Hepatocyte (in vitro differentiated cells): ENCODE measurements around the gene NDUFB5. TPM values are rescaled to one million over a fixed set of nuclear protein-coding genes. Genes with fewer than 3 reads are reported as not detected.

Source experiments
- DNase-seq: peaks from one replicate; pipeline ENCODE4 v3.0.0-alpha.2; 2016; ENCODE audit warnings: low spot score
- H2AFZ ChIP-seq: fragments of 200-600 bp; sonication (generic); 2 replicates; pipeline ENCODE4 v1.6.0; 2016; ENCODE audit warnings: antibody characterized with exemption, mild to moderate bottlenecking
- H3K27ac ChIP-seq: fragments of 200-600 bp; sonication (generic); 2 replicates; pipeline ENCODE4 v1.5.1; 2016; ENCODE audit warnings: mild to moderate bottlenecking
- H3K27me3 ChIP-seq: fragments of 200-600 bp; sonication (generic); 2 replicates; pipeline ENCODE4 v1.6.1; 2016
- H3K36me3 ChIP-seq: fragments of 200-600 bp; sonication (generic); replicated peaks from 2 replicates; pipeline ENCODE4 v1.5.1; 2016; ENCODE audit warnings: low read depth; ENCODE audit not compliant: insufficient read depth
- H3K4me1 ChIP-seq: fragments of 200-600 bp; sonication (generic); 2 replicates; pipeline ENCODE4 v1.5.1; 2016; ENCODE audit warnings: mild to moderate bottlenecking, moderate library complexity; ENCODE audit not compliant: insufficient read depth
- H3K4me2 ChIP-seq: fragments of 200-600 bp; sonication (generic); 2 replicates; pipeline ENCODE4 v1.6.0; 2016
- H3K4me3 ChIP-seq: fragments of 200-600 bp; sonication (generic); 2 replicates; pipeline ENCODE4 v1.5.1; 2016; ENCODE audit warnings: mild to moderate bottlenecking
- H3K79me2 ChIP-seq: fragments of 200-600 bp; sonication (generic); 2 replicates; pipeline ENCODE4 v1.6.0; 2017; ENCODE audit warnings: mild to moderate bottlenecking
- H3K9me2 ChIP-seq: fragments of 200-600 bp; sonication (generic); replicated peaks from 2 replicates; pipeline ENCODE4 v1.6.0; 2017; ENCODE audit warnings: mild to moderate bottlenecking; ENCODE audit not compliant: insufficient read depth
- H3K9me3 ChIP-seq: fragments of 200-600 bp; sonication (generic); 2 replicates; pipeline ENCODE4 v1.5.1; 2016; ENCODE audit warnings: low read depth, mild to moderate bottlenecking
- H4K20me1 ChIP-seq: fragments of 200-600 bp; sonication (generic); 2 replicates; pipeline ENCODE4 v1.6.0; 2016; ENCODE audit warnings: mild to moderate bottlenecking; ENCODE audit not compliant: insufficient read depth, poor library complexity, severe bottlenecking
- EZH2 ChIP-seq: fragments of 200-600 bp; sonication (generic); IDR thresholded peaks from 2 replicates; pipeline ENCODE4 v1.6.1; 2016; ENCODE audit warnings: antibody characterized with exemption, mild to moderate bottlenecking, borderline replicate concordance
- EZH2phosphoT487 ChIP-seq: fragments of 200-600 bp; sonication (generic); IDR thresholded peaks from one replicate; pipeline ENCODE4 v1.6.1; 2018; ENCODE audit warnings: antibody characterized with exemption, mild to moderate bottlenecking, low read depth, moderate library complexity; ENCODE audit not compliant: unreplicated experiment, severe bottlenecking
- WGBS: methylation state at CpG from one replicate; pipeline ENCODE4 v1.1.6; 2016; ENCODE audit warnings: low lambda C conversion rate; ENCODE audit errors: missing lambda C conversion rate; 5-methylcytosine and 5-hydroxymethylcytosine counted together
- polyA plus RNA-seq: library from polyadenylated mRNA; unstranded; fragments of >200 nt; fragmentation: Nextera tagmentation; extraction: Ambion mirVana; gene quantifications from 2 replicates; pipeline ENCODE4 v1.2.1, GENCODE V29; 2016
- total RNA-seq: library from RNA; depleted of rRNA; stranded (reverse); fragments of >200 nt; gene quantifications from 2 replicates; pipeline ENCODE4 v1.2.3, GENCODE V29; 2014
- TF ChIP-seq, protein P1 (sequence below): fragments of 200-600 bp; sonication (generic); IDR thresholded peaks from 2 replicates; pipeline ENCODE4 v1.5.1; 2016; ENCODE audit warnings: antibody characterized with exemption, mild to moderate bottlenecking; ENCODE audit not compliant: poor library complexity

Gene NDUFB5
- total and polyA plus RNA-seq, 2 experiments from 2014 or later = 108 to 150 TPM

- no peaks in the 10 kb centered on the region for H3K9me2 ChIP-seq
- H4K20me1 ChIP-seq = no peaks in the 10 kb centered on the region
- no peak overlapping the region for H3K4me3 ChIP-seq
- H3K79me2 ChIP-seq = peaks cover 75% of the 10 kb centered on the region
- no peaks in the 10 kb centered on the region for H3K9me3 ChIP-seq
- no peak overlapping the region for H3K4me2 ChIP-seq
- DNase-seq = no peak
- H3K27me3 ChIP-seq = no peaks in the 10 kb centered on the region
- WGBS = 100% methylated on average over 1 of the region's 1 CpG
- no peak overlapping the region for H2AFZ ChIP-seq
- TF ChIP-seq EZH2 = no peak
- TF ChIP-seq, protein P1, sequence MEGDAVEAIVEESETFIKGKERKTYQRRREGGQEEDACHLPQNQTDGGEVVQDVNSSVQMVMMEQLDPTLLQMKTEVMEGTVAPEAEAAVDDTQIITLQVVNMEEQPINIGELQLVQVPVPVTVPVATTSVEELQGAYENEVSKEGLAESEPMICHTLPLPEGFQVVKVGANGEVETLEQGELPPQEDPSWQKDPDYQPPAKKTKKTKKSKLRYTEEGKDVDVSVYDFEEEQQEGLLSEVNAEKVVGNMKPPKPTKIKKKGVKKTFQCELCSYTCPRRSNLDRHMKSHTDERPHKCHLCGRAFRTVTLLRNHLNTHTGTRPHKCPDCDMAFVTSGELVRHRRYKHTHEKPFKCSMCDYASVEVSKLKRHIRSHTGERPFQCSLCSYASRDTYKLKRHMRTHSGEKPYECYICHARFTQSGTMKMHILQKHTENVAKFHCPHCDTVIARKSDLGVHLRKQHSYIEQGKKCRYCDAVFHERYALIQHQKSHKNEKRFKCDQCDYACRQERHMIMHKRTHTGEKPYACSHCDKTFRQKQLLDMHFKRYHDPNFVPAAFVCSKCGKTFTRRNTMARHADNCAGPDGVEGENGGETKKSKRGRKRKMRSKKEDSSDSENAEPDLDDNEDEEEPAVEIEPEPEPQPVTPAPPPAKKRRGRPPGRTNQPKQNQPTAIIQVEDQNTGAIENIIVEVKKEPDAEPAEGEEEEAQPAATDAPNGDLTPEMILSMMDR = no peak
- TF ChIP-seq EZH2phosphoT487 = no peak
- no peaks in the 10 kb centered on the region for H3K4me1 ChIP-seq
- H3K36me3 ChIP-seq = no peaks in the 10 kb centered on the region
- H3K27ac ChIP-seq = no peak overlapping the region
Observed at GRCh38 chr3:179671309-179671708, 66.7 kb downstream of the NDUFB5 start.

DNA sequence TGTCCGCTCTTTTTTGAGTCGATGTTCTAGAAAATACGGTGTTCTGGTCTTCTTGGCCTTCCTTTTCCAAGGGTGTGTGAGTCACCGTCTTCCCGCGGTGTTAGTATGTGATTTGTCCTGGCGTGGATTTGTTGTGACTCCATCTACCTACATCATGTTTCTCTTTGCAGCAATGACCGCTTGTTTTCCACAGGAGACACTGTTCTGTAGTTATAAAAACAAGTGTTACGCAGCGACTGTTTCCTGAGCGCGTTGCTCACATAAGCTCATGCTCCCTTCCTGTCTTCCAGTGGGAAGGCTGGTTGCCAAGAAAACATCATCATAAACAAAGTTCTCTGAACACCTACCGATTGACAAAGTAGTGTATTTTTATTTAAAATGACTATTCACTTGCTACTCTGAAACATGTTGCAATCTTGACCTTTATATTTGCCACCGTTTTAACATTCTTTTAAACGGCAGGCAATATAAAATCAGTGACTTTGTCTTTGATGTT lies 67.2 kb downstream of the NDUFB5 start:
- Histone ChIP-seq H3K36me3 (no peaks in the 10 kb centered on the region), H3K4me2 (no peak overlapping the region), H3K9me2 (no peaks in the 10 kb centered on the region), H3K27me3 (no peaks in the 10 kb centered on the region), H3K27ac (no peak overlapping the region), H4K20me1 (no peaks in the 10 kb centered on the region), H3K4me1 (no peaks in the 10 kb centered on the region), H3K9me3 (no peaks in the 10 kb centered on the region), H3K4me3 (no peak overlapping the region), H2AFZ (no peak overlapping the region), H3K79me2 (peaks cover 73% of the 10 kb centered on the region)
- TF ChIP-seq, protein P1 = no peak
- TF ChIP-seq EZH2phosphoT487 (no peak), EZH2 (no peak)
- peak; percentile 13 for DNase-seq
- 92% methylated on average over 15 of the region's 15 CpGs for WGBS

- DNase-seq = no peak
- no peak for TF ChIP-seq EZH2
- no peak for TF ChIP-seq EZH2phosphoT487
- TF ChIP-seq, protein P1 = no peak
Observed at GRCh38 chr3:179672918-179673317, 68.3 kb downstream of the NDUFB5 start.

More at GRCh38 chr3:179672918-179673317, 68.3 kb downstream of the NDUFB5 start:
- Histone ChIP-seq H3K9me2 (no peaks in the 10 kb centered on the region), H3K36me3 (no peaks in the 10 kb centered on the region), H2AFZ (no peak overlapping the region), H3K4me2 (no peak overlapping the region), H3K27me3 (no peaks in the 10 kb centered on the region), H3K4me3 (no peak overlapping the region), H3K9me3 (no peaks in the 10 kb centered on the region), H3K4me1 (no peaks in the 10 kb centered on the region), H3K27ac (no peak overlapping the region), H3K79me2 (peaks cover 70% of the 10 kb centered on the region), H4K20me1 (no peaks in the 10 kb centered on the region)
- WGBS = 58% methylated on average over 4 of the region's 4 CpGs
